HCT116 (cell line): ENCODE results near the gene UBL5. TPM values are rescaled to one million over a fixed set of nuclear protein-coding genes. Genes with fewer than 3 reads are reported as not detected.
"Not testable (repeated sequence)": the region's sequence is repeated elsewhere in the genome, so short reads cannot be mapped to it uniquely, and the experiment has no call there.

Experiments
- ATAC-seq: fragments of 200-7000 bp; cut with Tn5 transposase; 2 replicates; pipeline ENCODE4 v1.9.1; 2020; ENCODE audit warnings: mild to moderate bottlenecking, moderate library complexity
- BruUV-seq: library from RNA; stranded (reverse); fragments of 400-500 nt; replicated peaks from 2 replicates; lab custom pipeline; 2021; lab: Mats Ljungman, UMichigan
- CTCF ChIA-PET: fragments of 300-600 bp; sonication (Branson Sonifier 250); formaldehyde crosslinking; loops from one replicate; lab custom pipeline; 2021; ENCODE audit warnings: antibody characterized with exemption; lab: Charles Lee
- POLR2A ChIA-PET: fragments of 300-600, 350-600 bp; sonication (Branson Sonifier 250); formaldehyde crosslinking; loops from one replicate; lab custom pipeline; 2021; ENCODE audit warnings: antibody characterized with exemption; lab: Charles Lee
- RAD21 ChIA-PET, 2 experiments: fragments of 300-600 bp; sonication (Branson Sonifier 250); formaldehyde crosslinking; loops; one replicate each; lab custom pipeline; 2023; ENCODE audit warnings: low total read pairs in 2 of 2; ENCODE audit not compliant: uncharacterized antibody in 2 of 2, unreplicated experiment in 2 of 2, low non-redundant PET in 1 of 2; lab: Charles Lee
- DNase-seq: peaks from one replicate; pipeline ENCODE4 v3.0.0-alpha.2; 2010; ENCODE audit warnings: low read depth, low spot score
- H2AFZ ChIP-seq: fragments of 200-600 bp; shearing (Covaris generic), sonication (generic); 2 replicates; pipeline ENCODE4 v1.6.1; 2017; ENCODE audit warnings: low read depth, mixed run types, mixed read lengths, antibody characterized with exemption, low read length; ENCODE audit not compliant: poor library complexity, severe bottlenecking
- H3K27ac ChIP-seq: 2 replicates; pipeline ENCODE4 v1.5.1; 2012; ENCODE audit warnings: low read depth, low read length
- H3K27me3 ChIP-seq: fragments of 200-600 bp; sonication (generic); 2 replicates; pipeline ENCODE4 v1.6.1; 2016; ENCODE audit warnings: mixed run types, low read length, mixed read lengths; ENCODE audit not compliant: insufficient read depth
- H3K36me3 ChIP-seq, 2 experiments: fragments of 200-500 bp in 1 of 2; fragments of 200-600 bp in 1 of 2; sonication (Bioruptor generic) in 1 of 2; sonication (generic) in 1 of 2; 2 replicates each; pipeline versions ENCODE4 v1.5.1 to v1.6.1; 2014 to 2016; ENCODE audit warnings: low read length in 2 of 2, inconsistent platforms in 1 of 2, mixed read lengths in 1 of 2, mixed run types in 1 of 2; ENCODE audit not compliant: insufficient read depth in 2 of 2, control insufficient read depth in 1 of 2
- H3K4me1 ChIP-seq, 2 experiments: fragments of 200-600 bp in 1 of 2; sonication (generic) in 1 of 2; 2 replicates each; pipeline versions ENCODE4 v1.5.1 to v1.6.1; 2012 to 2017; ENCODE audit warnings: low read length in 2 of 2, inconsistent platforms in 1 of 2, mild to moderate bottlenecking in 1 of 2, mixed read lengths in 1 of 2, mixed run types in 1 of 2, moderate library complexity in 1 of 2; ENCODE audit not compliant: insufficient read depth in 2 of 2, control insufficient read depth in 1 of 2
- H3K4me2 ChIP-seq: fragments of 200-600 bp; sonication (generic); 2 replicates; pipeline ENCODE4 v1.6.1; 2017; ENCODE audit warnings: mixed run types, low read length, mixed read lengths
- H3K4me3 ChIP-seq, 2 experiments: fragments of 200-600 bp in 1 of 2; sonication (generic) in 1 of 2; replicated peaks in 1 of 2; 2 replicates each; pipeline ENCODE4 v1.5.1; 2011 to 2016; ENCODE audit warnings: low read length in 2 of 2, control low read depth in 1 of 2, low read depth in 1 of 2, mild to moderate bottlenecking in 1 of 2, mixed read lengths in 1 of 2, mixed run types in 1 of 2
- H3K79me2 ChIP-seq: fragments of 200-600 bp; sonication (generic); 2 replicates; pipeline ENCODE4 v1.6.1; 2017; ENCODE audit warnings: mild to moderate bottlenecking, mixed run types, low read length, moderate library complexity, mixed read lengths; ENCODE audit not compliant: insufficient read depth
- H3K9ac ChIP-seq: fragments of 200-600 bp; sonication (generic); 2 replicates; pipeline ENCODE4 v1.6.1; 2016; ENCODE audit warnings: low read length, mixed read lengths
- H3K9me2 ChIP-seq: fragments of 200-600 bp; sonication (generic), shearing (Covaris generic); 2 replicates; pipeline ENCODE4 v1.6.1; 2017; ENCODE audit warnings: mixed run types, mild to moderate bottlenecking, moderate library complexity; ENCODE audit not compliant: insufficient read depth
- H3K9me3 ChIP-seq, 2 experiments: fragments of 200-500 bp in 1 of 2; fragments of 200-600 bp in 1 of 2; sonication (Bioruptor generic) in 1 of 2; sonication (generic) in 1 of 2; 2 replicates each; pipeline ENCODE4 v1.6.1; 2014 to 2017; ENCODE audit warnings: low read length in 2 of 2, mixed read lengths in 2 of 2, inconsistent platforms in 1 of 2, low read depth in 1 of 2, mild to moderate bottlenecking in 1 of 2, mixed run types in 1 of 2, moderate library complexity in 1 of 2; ENCODE audit not compliant: control insufficient read depth in 1 of 2, insufficient read depth in 1 of 2
- H4K20me1 ChIP-seq: fragments of 200-600 bp; sonication (generic), shearing (Covaris generic); 2 replicates; pipeline ENCODE4 v1.6.1; 2017; ENCODE audit warnings: mixed run types, mild to moderate bottlenecking, moderate library complexity; ENCODE audit not compliant: insufficient read depth
- EGR1 ChIP-seq: IDR thresholded peaks from 2 replicates; pipeline ENCODE4 v1.6.1; 2012; ENCODE audit warnings: low read depth
- JUND ChIP-seq: IDR thresholded peaks from 2 replicates; pipeline ENCODE4 v1.6.1; 2012
- POLR2AphosphoS5 ChIP-seq: IDR thresholded peaks from 2 replicates; pipeline ENCODE4 v1.6.1; 2011; ENCODE audit warnings: mild to moderate bottlenecking, low read depth, low read length, moderate library complexity
- SP1 ChIP-seq: IDR thresholded peaks from 2 replicates; pipeline ENCODE4 v1.6.1; 2012; ENCODE audit warnings: low read depth
- ZFX ChIP-seq: fragments of 450-650 bp; IDR thresholded peaks from 2 replicates; pipeline ENCODE4 v1.6.1; 2017
- ZNF274 ChIP-seq: fragments of 200-500 bp; sonication (Bioruptor generic); IDR thresholded peaks from 2 replicates; pipeline ENCODE4 v1.6.1; 2014; ENCODE audit warnings: mild to moderate bottlenecking, low read depth, low read length, inconsistent platforms
- intact Hi-C: fragments of 100-400 bp; cut with micrococcal nuclease; formaldehyde crosslinking; loops from 2 replicates; pipeline ENCODE4 v1.10.0; 2022
- total RNA-seq: library from RNA; stranded (reverse); gene quantifications from one replicate; pipeline ENCODE4 v1.2.1, GENCODE V29; 2021; ENCODE audit not compliant: unreplicated experiment
- TF ChIP-seq, protein P1 (sequence below): IDR thresholded peaks from 2 replicates; pipeline ENCODE4 v1.6.1; 2011; ENCODE audit warnings: mild to moderate bottlenecking, low read length, moderate library complexity; ENCODE audit not compliant: insufficient replicate concordance; ENCODE audit errors: extremely low read depth

UBL5 gene
- total RNA-seq, 1 experiment from 2014 or later = 335 TPM

DNA sequence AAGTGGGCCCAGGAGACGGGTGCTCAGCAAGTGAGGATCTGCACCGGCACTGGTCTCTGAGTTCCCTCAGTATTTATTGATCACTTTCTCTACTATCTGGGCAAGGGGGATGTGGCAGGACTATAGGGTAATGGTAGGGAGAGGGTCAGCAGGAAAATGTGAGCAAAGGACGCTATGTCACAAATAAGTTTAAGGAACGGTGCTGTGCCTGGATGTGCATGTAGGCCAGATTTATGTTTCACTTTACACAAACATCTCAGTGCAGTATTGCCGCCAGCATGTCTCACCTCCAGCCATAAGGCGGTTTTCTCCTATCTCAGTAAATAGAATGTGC, 43.6 kb upstream of the UBL5 start:
- H2AFZ ChIP-seq, POLR2A ChIA-PET, H3K79me2 ChIP-seq, H3K9me3 ChIP-seq, H3K4me3 ChIP-seq, H3K4me2 ChIP-seq, H3K9me2 ChIP-seq, ATAC-seq, RAD21 ChIA-PET, DNase-seq, H3K4me1 ChIP-seq, H3K9ac ChIP-seq, H3K36me3 ChIP-seq, CTCF ChIA-PET, intact Hi-C loops, H4K20me1 ChIP-seq, BruUV-seq, H3K27ac ChIP-seq, H3K27me3 ChIP-seq: not testable (repeated sequence)

DNA sequence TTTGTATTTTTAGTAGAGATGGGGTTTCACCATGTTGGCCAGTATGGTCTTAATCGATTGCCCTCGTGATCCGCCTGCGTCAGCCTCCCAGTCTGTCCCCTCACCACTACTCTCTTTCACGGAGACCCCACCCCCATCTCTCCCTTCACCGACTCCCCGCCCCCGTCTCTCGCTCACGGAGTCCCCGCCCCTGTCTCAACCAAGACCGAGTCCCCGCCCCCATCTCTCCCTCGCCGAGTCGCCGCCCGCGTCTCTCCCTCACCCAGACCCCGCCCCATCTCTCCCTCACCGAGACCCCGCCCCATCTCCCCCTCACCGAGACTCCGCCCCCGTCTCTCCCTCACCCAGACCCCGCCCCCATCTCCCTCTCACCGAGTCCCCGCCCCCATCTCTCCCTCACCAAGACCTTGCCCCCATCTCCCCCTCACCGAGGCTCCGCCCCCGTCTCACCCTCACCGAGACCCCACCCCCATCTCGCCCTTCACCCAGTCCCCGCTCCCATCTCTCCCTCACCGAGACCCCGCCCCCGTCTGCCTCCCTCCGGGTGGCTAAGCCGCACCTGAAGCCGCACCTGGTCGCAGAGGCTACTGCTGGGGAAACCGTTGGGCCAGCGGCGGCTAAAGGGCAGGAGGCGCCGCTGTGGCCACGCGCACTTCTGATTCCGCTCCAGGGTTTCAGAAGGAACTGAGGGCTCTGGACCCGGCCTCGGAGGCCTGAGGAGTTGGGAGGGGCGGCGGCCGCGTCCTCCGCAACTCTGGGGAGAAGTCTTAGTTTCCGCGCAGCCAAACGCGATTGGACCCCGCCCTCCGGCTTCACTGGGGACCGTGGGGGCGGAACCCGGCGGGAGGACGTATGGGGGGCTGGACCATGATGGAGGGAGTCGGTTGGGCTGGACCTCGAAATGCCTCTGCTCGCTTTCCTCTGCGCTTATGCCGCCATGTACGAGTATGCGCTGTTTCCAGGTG, 42.1 kb upstream of the UBL5 start:
- peak overlapping the region; percentile 83 for H3K4me2 ChIP-seq
- TF ChIP-seq JUND (no peak), SP1 (no peak; the same call in 1 of the 2 replicates), ZNF274 (no peak), POLR2AphosphoS5 (peak; percentile 54; the same call in 1 of the 2 replicates), ZFX (no peak), EGR1 (peak; percentile 42; the same call in 1 of the 2 replicates)
- TF ChIP-seq, protein P1, sequence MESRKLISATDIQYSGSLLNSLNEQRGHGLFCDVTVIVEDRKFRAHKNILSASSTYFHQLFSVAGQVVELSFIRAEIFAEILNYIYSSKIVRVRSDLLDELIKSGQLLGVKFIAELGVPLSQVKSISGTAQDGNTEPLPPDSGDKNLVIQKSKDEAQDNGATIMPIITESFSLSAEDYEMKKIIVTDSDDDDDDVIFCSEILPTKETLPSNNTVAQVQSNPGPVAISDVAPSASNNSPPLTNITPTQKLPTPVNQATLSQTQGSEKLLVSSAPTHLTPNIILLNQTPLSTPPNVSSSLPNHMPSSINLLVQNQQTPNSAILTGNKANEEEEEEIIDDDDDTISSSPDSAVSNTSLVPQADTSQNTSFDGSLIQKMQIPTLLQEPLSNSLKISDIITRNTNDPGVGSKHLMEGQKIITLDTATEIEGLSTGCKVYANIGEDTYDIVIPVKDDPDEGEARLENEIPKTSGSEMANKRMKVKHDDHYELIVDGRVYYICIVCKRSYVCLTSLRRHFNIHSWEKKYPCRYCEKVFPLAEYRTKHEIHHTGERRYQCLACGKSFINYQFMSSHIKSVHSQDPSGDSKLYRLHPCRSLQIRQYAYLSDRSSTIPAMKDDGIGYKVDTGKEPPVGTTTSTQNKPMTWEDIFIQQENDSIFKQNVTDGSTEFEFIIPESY = no peak
- H3K9ac ChIP-seq = peak overlapping the region; percentile 53; the same call in 1 of the 2 replicates
- H3K79me2 ChIP-seq = no peaks in the 10 kb centered on the region
- H3K27ac ChIP-seq = peak overlapping the region; percentile 48
- peaks cover 2 to 7% of the 10 kb centered on the region in 2 experiments; a peak in 2 of 4 replicates for H3K4me1 ChIP-seq
- H3K27me3 ChIP-seq = no peaks in the 10 kb centered on the region
- peak; percentile 88 for ATAC-seq
- BruUV-seq = no TSS peak
- H2AFZ ChIP-seq = no peak overlapping the region
- no peaks in the 10 kb centered on the region for H3K9me2 ChIP-seq
- H3K36me3 ChIP-seq = no peaks in the 10 kb centered on the region
- peak; percentile 57 for DNase-seq
- ChIA-PET CTCF (no interaction called here), POLR2A (interaction anchor here (0.6 kb wide), 1 partner anchor 439 kb away, joined by 3 read pairs; no protein-coding TSS in a partner anchor), RAD21 (no interaction called here)
- peak overlapping the region; percentile 45 to 58 for H3K4me3 ChIP-seq
- H4K20me1 ChIP-seq = no peaks in the 10 kb centered on the region
- intact Hi-C loops = no loop called here
- peaks cover 0 to 5% of the 10 kb centered on the region in 2 experiments; a peak in 1 of 4 replicates for H3K9me3 ChIP-seq
